HG03108 (cell line): ENCODE measurements around the gene STAB2.

Experiments
- ATAC-seq: cut with Tn5 transposase; IDR thresholded peaks from one replicate; pipeline ENCODE4 v1.9.1; 2021; ENCODE audit warnings: moderate library complexity; ENCODE audit not compliant: unreplicated experiment

STAB2 gene

DNA sequence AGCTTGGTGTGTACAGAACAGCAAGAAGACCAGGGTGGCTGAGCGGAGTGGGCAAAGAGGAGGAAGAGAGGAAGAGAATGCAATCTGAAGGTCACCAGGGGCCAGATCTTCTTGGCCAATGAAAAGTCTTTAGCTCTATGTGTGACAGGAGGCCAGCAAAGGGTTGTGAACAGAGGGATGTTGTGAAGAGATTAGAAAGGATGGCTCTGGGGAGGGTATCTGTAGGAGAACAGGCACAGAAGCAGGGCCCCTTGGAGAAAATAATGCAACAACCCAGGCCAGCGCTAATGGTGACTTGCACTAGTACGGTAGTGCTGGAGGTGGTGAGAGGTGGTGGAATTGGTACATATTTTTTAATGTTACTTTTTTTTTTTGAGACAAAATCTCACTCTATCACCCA, 156.7 kb downstream of the STAB2 start:
- ATAC-seq, result no peak

DNA sequence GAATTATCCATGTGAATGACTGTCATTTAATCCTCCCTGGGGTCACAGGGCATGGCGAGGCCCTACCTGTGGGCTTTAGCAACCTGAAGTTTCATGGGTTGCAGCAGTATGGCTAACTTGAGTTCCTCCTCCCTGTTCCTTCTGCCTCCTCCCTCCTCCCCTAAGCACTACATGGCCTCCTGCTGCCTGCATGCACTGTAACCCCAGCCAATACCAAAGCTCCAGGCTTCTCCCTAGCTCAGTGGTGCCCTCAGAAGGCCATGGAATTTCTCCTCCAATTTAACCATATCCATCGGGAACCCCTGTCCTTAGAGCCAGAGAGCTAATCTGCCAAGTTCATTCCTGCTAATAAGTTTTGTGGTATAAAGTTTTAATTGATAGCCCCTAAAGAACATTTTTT, 158.9 kb downstream of the STAB2 start:
- ATAC-seq, result no peak

DNA sequence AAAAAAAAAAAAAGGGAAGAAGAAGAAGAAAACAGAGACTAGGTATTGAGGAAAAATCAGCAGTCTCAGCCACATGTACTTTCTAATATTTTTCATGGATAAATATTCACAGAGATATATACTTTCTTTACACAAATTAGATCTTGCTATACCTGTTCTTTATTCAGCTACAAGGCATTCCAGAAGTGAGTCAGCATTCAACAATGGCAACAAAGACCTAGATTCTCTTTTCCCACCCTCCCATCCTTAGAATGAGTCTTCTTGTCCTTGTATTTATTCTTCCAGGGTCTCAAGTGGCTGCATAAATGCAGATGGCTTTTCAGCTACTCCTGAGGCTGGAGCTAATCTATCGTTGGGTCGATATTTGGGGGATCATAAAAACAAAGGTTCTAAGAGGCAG, 160.9 kb downstream of the STAB2 start:
- no peak for ATAC-seq

- no peak for ATAC-seq
Measured at GRCh38 chr12:103748875-103749274, 161.8 kb downstream of the STAB2 start.

DNA sequence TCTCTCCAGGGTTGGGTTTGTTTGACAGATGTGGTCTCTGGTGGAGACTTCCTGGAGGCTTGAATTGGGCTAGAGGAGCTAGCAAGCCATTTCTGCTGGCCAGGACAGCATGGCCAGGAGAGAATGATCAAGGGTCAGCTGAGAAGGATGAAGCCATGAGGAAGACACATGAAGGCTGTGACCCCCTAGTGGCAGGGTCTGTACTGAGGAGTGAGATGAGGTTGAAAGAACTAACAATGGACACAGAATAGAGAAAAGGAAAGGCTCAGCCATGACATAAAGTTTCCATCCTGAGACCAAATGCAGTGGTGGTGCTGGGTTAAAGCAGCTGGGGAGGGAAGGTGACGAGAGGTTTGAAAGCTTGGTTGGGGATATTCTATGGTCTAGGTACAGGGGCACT, 164.1 kb downstream of the STAB2 start:
- no peak for ATAC-seq

- no peak for ATAC-seq
Measured at GRCh38 chr12:103751600-103751999, 164.5 kb downstream of the STAB2 start.

DNA sequence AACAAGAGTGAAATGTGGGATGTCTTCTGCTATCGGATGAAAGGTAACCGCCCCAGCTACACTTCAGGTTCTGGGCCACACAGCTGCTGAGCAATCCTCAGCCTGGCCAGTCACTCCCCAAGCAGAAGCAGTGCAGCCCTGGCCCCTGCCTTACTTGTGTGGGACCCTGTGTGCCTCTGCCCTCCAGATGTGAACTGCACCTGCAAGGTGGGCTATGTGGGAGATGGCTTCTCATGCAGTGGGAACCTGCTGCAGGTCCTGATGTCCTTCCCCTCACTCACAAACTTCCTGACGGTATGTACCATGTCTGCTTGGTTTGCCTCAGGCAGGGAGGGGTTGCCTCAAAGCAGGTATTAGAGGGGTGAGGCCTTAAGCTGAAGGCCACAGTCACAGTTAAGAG, 168.4 kb downstream of the STAB2 start:
- ATAC-seq, result no peak

- ATAC-seq, result no peak
Measured at GRCh38 chr12:103756443-103756842, 169.4 kb downstream of the STAB2 start.

DNA sequence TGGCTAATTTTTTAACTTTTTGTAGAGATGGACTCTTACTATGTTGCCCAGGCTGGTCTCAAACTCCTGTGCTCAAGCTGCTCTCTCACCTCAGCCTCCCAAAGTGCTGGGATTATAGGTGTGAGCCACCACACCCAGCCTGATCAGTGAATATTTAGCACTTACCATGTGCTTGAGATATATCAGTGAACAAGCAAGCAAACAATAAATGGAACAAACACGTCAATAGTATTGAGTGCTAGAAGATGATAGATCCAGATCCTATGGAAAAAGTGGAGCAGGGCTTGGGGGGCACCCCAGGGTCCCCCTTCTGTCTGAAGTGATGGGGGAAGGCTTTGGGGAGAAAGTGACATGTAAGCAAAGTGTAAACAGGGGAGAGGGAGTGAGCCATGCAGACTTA, 170.2 kb downstream of the STAB2 start:
- ATAC-seq, result no peak

GRCh38 chr12:103758310-103759089, 171.4 kb downstream of the STAB2 start:
- ATAC-seq, result no peak

DNA sequence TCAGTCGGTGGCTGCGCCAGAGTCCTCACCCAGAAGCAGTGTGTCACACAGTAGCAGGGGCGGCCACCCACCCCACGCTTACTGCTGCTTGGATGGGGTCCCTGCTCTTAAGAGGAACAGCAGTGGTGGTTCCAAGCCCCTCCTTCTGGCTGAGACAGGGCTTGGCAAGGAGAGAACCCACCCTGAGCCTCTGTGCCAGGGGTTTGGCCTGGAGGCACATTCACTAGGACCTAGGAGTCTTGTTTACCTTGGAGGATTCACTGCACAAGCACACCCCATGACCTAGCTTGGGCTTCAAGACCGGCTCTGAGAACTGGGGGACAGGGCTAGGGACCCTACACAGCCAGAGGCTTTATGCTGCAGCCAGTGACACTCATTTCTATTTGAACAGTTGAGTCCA, 175.4 kb downstream of the STAB2 start:
- no peak for ATAC-seq

- ATAC-seq, result no peak
Measured at GRCh38 chr12:103765322-103765721, 178.2 kb downstream of the STAB2 start.

GRCh38 chr12:103766028-103766427, 179.0 kb downstream of the STAB2 start:
- ATAC-seq, result no peak

DNA sequence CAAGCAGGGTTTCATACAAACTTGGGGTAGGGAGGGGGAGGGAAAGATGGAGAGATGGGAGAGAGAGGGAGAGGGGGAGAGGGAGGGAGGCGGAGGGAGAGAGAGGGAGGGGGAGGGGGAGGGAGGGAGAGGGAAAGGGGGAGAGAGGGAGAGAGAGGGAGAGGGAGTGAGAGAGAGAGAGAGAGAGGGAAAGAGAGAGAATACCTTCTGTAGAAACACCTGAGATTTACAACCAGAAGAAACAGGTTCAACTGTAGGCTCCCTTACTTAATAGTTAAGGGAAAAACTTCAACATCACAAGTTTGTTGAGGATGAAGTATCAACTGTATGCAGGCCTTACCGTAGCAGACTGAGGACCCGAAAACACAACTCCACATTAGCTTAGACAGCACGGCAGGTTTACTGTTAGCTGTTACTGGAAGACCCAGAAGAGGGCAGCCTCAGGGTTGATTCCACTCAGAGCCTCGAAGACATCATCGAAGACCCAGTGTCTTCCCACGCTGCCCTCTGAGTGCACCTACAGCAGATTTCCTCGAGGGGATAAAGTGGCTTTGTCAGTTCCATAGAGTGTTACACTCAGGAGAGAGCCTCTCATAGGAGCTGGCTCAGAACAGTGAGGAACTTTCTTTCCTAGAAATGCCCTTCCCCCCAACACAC, 181.5 kb downstream of the STAB2 start:
- no peak for ATAC-seq

DNA sequence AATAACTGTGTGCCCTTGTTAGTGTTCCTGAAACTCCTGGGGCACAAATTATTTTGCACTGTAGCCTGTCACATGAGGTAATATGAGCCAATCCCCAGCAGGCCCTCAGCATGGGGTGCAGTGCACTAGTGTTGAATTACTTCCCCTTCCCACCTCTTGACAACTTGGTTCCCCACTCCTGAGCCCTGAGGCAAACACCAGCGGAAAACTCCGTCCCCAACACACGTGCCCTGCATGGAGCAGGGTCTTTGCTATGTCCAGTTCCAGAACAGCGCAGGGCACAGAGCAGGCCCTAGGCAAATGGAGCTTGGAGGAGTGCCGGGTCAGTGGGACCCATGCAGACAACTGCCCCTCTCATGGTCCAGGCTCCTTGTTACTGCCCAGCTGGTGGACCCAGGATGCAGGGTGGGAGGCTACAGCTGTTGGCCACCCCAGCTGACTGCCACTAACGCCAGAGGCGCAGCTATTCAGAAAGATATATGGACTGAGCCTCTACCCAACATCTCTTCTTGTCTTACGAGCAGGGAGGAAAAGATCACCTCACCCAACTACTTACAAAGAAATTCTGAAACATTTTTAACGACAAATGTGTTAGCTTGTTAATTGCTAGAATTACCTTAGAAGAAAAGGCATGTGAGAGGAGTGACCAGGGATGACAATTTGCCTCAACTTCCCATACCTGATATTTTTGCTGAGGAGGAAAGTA, 182.3 kb downstream of the STAB2 start:
- no peak for ATAC-seq

- no peak for ATAC-seq
Measured at GRCh38 chr12:103771466-103771865, 184.4 kb downstream of the STAB2 start.

GRCh38 chr12:103772367-103773108, 185.5 kb downstream of the STAB2 start:
- no peak for ATAC-seq

GRCh38 chr12:103773109-103773910, 186.2 kb downstream of the STAB2 start:
- ATAC-seq, result no peak

DNA sequence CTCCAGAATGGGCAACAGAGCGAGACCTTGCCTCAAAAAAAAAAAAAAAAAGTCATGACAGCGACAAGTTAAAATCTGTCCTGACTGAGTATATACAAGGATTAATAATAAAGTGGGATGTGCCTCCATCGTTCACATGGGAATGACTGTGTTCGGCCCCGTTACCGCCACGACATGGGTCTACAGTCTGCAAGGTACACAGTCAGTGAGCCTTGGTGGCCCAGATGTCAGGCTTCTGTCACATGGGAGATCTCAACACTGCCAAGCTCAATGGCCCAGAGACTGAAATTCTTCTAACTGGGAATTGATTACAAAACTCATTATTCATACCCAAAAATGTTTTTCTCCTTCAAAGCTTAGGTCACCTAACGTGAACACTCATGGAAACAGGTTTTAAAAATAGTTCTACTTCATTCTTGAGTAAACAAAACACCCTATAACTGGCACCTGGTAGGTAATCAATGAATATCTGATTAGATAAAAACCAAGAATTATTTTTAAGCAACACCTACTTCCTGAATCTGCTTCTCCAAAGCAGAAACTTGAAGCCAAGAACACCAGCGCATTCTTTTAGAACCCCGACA, 188.0 kb downstream of the STAB2 start:
- ATAC-seq, result no peak

DNA sequence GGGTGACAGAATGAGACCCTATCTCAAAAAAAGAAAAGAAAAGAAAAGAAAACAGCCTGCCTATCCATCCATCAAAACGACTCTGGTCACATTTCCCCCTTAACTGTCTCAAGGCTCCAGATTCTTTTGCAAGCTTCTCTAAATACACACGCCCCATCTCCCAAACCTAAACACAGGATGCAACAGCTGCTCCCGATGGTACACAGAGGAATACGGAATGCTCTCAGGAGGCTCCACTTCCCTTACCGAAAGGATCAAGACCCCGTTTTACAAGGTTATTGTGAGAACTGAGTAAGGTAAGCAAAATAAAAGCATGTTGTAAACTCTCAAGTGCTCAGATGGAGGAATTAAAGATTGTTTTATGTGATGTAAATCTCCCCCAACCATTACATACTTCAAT, 191.7 kb downstream of the STAB2 start:
- ATAC-seq, result no peak
